ENCODE data around the gene APOL1.

GRCh38 chr22:36257308-36257707 lies 4.4 kb downstream of the APOL1 start:
- no peak for TF ChIP-seq CTCF (IDR thresholded peaks at IDR 0.05)
- TF ChIP-seq POLR2AphosphoS5 (IDR thresholded peaks at IDR 0.05; ENCODE audit: low read depth, low read length) = no peak
- TF ChIP-seq REST (IDR thresholded peaks at IDR 0.05; ENCODE audit: insufficient read depth in 1 of 2, low read depth in 2 of 2, low read length in 1 of 2) = no peak
- TF ChIP-seq SIN3A (IDR thresholded peaks at IDR 0.05; ENCODE audit: borderline replicate concordance, insufficient read depth, low read depth, low read length) = no peak

Measured in Panc1 (cell line).